Gastroesophageal sphincter (tissue), 3 donors: Measurements from ENCODE around the gene CPXM2.

Source experiments
- CTCF ChIP-seq, 4 experiments: fragments of 200-600 bp in 2 of 4; fragments of 450-650 bp in 2 of 4; sonication (generic) in 1 of 4; IDR thresholded peaks; one replicate each; pipeline ENCODE4 v1.5.1; 2017 to 2019; ENCODE audit warnings: antibody characterized with exemption in 4 of 4, mild to moderate bottlenecking in 2 of 4, moderate library complexity in 2 of 4
- EP300 ChIP-seq: sonication (generic); formaldehyde crosslinking; IDR thresholded peaks from one replicate; pipeline ENCODE4 v1.6.1; 2017; ENCODE audit warnings: antibody characterized with exemption, mild to moderate bottlenecking
- POLR2A ChIP-seq, 2 donors: fragments of 450-650 bp; IDR thresholded peaks; one replicate each; pipeline ENCODE4 v1.6.1; 2017; ENCODE audit warnings: antibody characterized with exemption in 2 of 2, mild to moderate bottlenecking in 2 of 2, moderate library complexity in 1 of 2
- POLR2AphosphoS5 ChIP-seq: sonication (generic); formaldehyde crosslinking; IDR thresholded peaks from one replicate; pipeline ENCODE4 v1.6.1; 2017; ENCODE audit warnings: antibody characterized with exemption

GRCh38 chr10:123797813-123798212 is 93.8 kb downstream of the CPXM2 start:
- no peak for TF ChIP-seq CTCF (IDR thresholded peaks at IDR 0.05)
- TF ChIP-seq EP300: no peak
- TF ChIP-seq POLR2A (IDR thresholded peaks at IDR 0.05): no peak
- TF ChIP-seq POLR2AphosphoS5: no peak
